Vagina (tissue), 2 donors: ENCODE results near the gene TBC1D22A.

Experiments used
- CTCF ChIP-seq, 3 experiments: fragments of 450-650 bp in 2 of 3; fragments of 200-600 bp in 1 of 3; sonication (generic) in 1 of 3; IDR thresholded peaks; one replicate each; pipeline ENCODE4 v1.5.1; 2017 to 2019; ENCODE audit warnings: antibody characterized with exemption in 3 of 3, mild to moderate bottlenecking in 2 of 3, moderate library complexity in 2 of 3
- POLR2A ChIP-seq, 2 donors: fragments of 450-650 bp; IDR thresholded peaks; one replicate each; pipeline ENCODE4 v1.6.1; 2017; ENCODE audit warnings: antibody characterized with exemption in 2 of 2, mild to moderate bottlenecking in 2 of 2, moderate library complexity in 2 of 2
- POLR2AphosphoS5 ChIP-seq, 2 donors: sonication (generic); formaldehyde crosslinking; IDR thresholded peaks; one replicate each; pipeline ENCODE4 v1.9.0; 2017; ENCODE audit warnings: antibody characterized with exemption in 2 of 2, mild to moderate bottlenecking in 2 of 2, low read depth in 1 of 2; ENCODE audit not compliant: insufficient read depth in 1 of 2

- TF ChIP-seq CTCF (IDR thresholded peaks at IDR 0.05), result no peak
- no peak for TF ChIP-seq POLR2A (IDR thresholded peaks at IDR 0.05)
- no peak for TF ChIP-seq POLR2AphosphoS5 (IDR thresholded peaks at IDR 0.05; ENCODE audit: insufficient read depth in 1 of 2, low read depth in 1 of 2)
Measured at GRCh38 chr22:46961591-46962295, 199.3 kb downstream of the TBC1D22A start.
